ENCODE results near the gene DBP. TPM values are rescaled to one million over a fixed set of nuclear protein-coding genes. Genes with fewer than 3 reads are reported as not detected.

DBP gene
- total RNA-seq, 1 donor, result 20.9 TPM

GRCh38 chr19:48641850-48642249 is 4.7 kb upstream of the DBP start:
- TF ChIP-seq CTCF (IDR thresholded peaks at IDR 0.05; ENCODE audit: insufficient read depth, low read length), result no peak
- DNase-seq (ENCODE audit: low read depth), result no peak
- H3K4me3 ChIP-seq (ENCODE audit: low read depth, low read length), result no peak overlapping the region

GRCh38 chr19:48639483-48640375 is 2.5 kb upstream of the DBP start:
- no peak for DNase-seq (ENCODE audit: low read depth)
- TF ChIP-seq CTCF (IDR thresholded peaks at IDR 0.05; ENCODE audit: insufficient read depth, low read length), result no peak
- no peak overlapping the region for H3K4me3 ChIP-seq (ENCODE audit: low read depth, low read length)

GRCh38 chr19:48638831-48639381 is 1.7 kb upstream of the DBP start:
- H3K4me3 ChIP-seq (ENCODE audit: low read depth, low read length), result no peak overlapping the region
- TF ChIP-seq CTCF (IDR thresholded peaks at IDR 0.05; ENCODE audit: insufficient read depth, low read length), result no peak
- DNase-seq (ENCODE audit: low read depth), result no peak

- peak overlapping the region; percentile 75 for H3K4me3 ChIP-seq (ENCODE audit: low read depth, low read length)
- peak; percentile 98 for DNase-seq (ENCODE audit: low read depth)
- no peak for TF ChIP-seq CTCF (IDR thresholded peaks at IDR 0.05; ENCODE audit: insufficient read depth, low read length)
Observed at GRCh38 chr19:48637948-48638830, 1.0 kb upstream of the DBP start.

GRCh38 chr19:48637449-48637947 is 319 bp upstream of the DBP start:
- TF ChIP-seq CTCF (IDR thresholded peaks at IDR 0.05; ENCODE audit: insufficient read depth, low read length), result no peak
- DNase-seq (ENCODE audit: low read depth), result peak; percentile 99
- peak overlapping the region; percentile 75 for H3K4me3 ChIP-seq (ENCODE audit: low read depth, low read length)

All from fibroblast of the aortic adventitia (primary cell).